NK-92 (cell line): ENCODE measurements around the gene ANO6.
"Not testable (repeated sequence)": the region's sequence is repeated elsewhere in the genome, so short reads cannot be mapped to it uniquely, and the experiment has no call there.

Experiments used
- DNase-seq: peaks from one replicate; lab custom pipeline; 2025; ENCODE audit not compliant: unreplicated experiment; lab: John Stamatoyannopoulos, UW

The ANO6 gene

GRCh38 chr12:45397499-45397898, 181.6 kb downstream of the ANO6 start:
- not testable (repeated sequence) for DNase-seq

DNA sequence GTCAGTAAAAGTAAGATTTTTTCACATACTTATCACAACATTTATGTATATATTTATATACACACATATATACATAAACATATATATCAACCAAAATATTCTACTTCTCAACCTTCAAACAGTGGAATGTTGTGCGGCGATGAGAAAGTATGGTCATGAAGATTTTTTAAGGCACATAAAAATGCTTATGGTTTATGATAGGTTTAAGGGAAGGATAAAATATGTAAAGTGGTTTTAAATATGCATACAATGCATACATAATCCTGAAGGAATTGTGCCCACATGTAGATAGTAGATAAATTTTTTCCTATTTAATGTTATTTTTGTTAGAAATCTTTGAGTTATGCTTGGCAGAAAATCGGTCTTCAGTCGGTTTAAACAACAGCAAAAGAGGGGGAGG, 182.7 kb downstream of the ANO6 start:
- DNase-seq, result no peak

- no peak for DNase-seq
Measured at GRCh38 chr12:45400991-45401390, 185.1 kb downstream of the ANO6 start.

- no peak for DNase-seq
Measured at GRCh38 chr12:45402288-45402687, 186.4 kb downstream of the ANO6 start.

GRCh38 chr12:45406988-45407850, 191.3 kb downstream of the ANO6 start:
- DNase-seq, result no peak

DNA sequence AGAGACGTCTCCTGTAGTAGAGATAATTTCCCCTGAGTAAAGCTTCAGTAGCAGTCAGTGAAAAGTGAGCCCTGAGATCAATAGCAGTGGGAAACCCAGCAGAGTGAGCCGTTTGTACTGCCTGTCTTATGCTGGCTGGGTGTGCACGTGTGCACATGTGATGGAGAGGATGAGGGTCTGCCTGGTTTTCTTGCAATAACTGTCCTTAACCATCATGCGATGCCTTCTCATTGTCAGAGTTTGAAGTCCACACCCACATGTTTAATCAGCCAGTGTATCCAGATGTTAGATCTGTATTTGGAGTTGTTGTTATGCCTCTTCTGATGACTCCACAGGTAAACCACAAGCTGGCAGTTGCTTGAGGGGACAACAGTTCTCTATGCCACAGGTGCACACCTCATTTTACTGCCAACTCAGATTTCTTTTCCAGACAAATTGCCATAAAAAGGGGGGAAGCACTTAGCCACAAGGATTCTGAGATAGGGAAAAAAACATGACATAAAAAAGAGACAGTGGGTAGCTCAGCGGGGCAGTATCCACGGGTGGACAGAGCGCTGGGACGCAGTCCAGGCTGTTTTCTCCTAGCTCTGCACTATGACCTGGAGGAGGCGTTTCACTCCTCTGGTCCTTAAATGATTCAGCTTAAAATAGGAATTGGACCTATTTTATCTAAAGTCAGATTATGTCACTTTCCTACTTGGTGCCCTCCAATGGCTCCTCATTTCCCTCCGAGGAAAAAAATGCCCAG, 192.3 kb downstream of the ANO6 start:
- no peak for DNase-seq

GRCh38 chr12:45408729-45409114, 192.8 kb downstream of the ANO6 start:
- no peak for DNase-seq

DNA sequence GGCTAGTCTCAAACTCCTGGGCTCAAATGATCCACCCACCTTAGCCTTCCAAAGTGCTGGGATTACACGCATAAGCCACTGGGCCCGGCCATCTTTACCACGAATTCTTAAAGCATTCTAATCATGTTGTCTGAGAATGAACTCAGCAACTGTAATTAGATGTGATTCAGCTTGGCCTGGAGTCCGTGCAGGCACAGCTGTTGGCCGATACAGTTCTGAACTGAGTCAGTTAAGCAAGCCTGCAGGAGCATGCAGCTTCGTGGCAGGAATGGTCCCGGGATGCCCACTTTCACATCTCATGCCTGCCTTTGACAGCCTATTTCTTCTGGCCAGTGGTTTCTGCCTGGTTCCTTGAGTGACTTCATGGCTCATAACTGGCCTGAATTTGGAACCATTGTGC, 194.1 kb downstream of the ANO6 start:
- no peak for DNase-seq

DNA sequence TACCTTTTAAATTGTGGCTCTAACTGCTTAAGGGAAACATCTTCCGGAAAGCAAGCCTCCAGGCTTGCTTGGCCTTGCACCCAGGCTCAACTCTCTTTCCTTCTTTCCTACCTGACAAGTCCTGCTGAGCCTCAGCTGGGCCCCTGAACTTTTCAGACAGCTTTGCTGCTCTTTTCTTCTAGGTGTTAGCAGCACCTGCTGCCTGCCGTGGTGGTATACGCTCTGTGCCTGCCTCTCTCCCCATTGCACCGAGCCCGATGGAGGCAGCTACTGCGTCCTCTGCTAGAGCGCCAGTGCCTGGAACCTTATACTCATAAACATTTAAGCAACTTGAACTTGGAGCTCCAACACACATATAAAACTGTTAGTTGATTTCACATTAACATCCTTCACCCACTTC, 195.7 kb downstream of the ANO6 start:
- DNase-seq, result no peak

DNA sequence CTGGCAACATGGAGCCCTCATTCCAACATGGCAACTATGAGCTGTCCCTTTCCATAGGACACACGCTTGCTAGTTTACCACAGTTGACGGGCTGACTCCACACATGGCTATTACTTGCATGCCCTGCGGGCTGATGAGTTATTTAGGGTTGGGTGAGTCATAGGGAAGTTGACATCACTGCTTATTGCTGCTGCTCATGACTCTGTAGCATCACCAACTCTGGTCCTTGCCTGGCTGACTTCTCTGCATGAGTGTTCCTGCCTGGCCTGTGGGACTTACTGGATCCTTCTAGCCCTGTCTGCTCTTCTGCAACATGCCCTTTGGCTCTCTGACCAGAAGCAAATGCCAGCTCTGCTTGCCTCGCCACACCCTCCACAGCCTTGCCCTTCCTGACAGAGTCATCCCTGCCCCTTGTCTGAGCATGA, 199.5 kb downstream of the ANO6 start:
- no peak for DNase-seq

DNA sequence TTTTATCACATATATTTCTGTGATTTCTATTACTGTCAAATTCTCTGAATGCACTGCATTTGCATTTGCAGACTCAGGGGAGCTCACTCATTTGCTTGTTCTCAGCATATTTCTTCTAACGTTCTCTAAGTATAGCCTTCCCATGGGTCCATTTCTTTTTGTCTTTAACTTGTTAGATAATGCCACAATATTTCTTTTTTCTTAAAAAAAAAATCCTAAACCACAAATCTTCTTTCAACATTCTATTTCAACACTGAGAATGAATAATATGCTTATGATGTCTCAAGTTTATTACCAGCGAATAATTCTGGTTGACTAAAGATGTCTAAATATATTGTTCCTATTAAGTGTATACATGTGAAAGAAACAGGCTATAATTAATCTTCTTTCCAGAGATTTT, 200.2 kb downstream of the ANO6 start:
- no peak for DNase-seq

- no peak for DNase-seq
Measured at GRCh38 chr12:45418520-45418919, 202.6 kb downstream of the ANO6 start.

GRCh38 chr12:45419317-45419814, 203.5 kb downstream of the ANO6 start:
- no peak for DNase-seq

- no peak for DNase-seq
Measured at GRCh38 chr12:45421736-45422135, 205.8 kb downstream of the ANO6 start.

- DNase-seq, result no peak
Measured at GRCh38 chr12:45423931-45424330, 208.0 kb downstream of the ANO6 start.

- no peak for DNase-seq
Measured at GRCh38 chr12:45425426-45425825, 209.5 kb downstream of the ANO6 start.

DNA sequence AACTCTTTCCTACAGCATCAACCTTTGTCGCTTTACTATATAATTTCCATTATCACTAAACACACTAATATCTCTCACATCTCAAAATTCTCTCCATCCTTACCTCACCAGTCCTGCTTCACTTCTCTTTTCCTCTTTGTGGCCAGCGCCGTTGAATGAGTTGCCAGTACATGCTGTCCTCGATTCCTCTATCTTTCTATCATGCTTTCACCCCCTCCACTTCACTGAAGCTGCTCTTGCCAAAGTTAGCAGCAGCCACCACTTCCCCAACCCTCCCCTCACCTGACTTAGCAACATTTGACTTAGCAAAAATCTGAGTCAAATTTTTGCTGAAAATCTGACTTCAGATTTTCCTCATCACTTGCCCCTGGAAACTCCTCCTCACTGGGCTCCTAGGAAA, 210.4 kb downstream of the ANO6 start:
- no peak for DNase-seq

DNA sequence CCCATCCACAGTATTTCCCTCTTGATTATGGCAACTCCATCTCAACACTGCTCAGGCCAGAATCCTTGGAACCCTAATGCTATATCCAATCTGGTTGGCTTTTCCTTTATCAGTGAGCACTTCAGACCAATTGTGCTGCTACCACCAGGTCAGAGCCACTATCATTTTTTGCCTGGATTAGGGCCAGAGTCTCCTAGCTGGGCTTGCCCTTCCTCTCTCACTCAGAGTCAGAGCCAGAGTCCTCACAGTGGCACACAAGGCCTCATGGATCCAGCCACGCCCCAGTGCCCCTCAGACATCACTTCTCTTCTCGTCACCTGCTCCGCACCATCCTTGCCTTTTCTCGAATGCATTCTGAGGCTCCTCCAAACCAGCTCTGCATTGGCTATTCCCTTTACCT, 211.1 kb downstream of the ANO6 start:
- no peak for DNase-seq

- DNase-seq, result no peak
Measured at GRCh38 chr12:45429831-45430230, 213.9 kb downstream of the ANO6 start.

DNA sequence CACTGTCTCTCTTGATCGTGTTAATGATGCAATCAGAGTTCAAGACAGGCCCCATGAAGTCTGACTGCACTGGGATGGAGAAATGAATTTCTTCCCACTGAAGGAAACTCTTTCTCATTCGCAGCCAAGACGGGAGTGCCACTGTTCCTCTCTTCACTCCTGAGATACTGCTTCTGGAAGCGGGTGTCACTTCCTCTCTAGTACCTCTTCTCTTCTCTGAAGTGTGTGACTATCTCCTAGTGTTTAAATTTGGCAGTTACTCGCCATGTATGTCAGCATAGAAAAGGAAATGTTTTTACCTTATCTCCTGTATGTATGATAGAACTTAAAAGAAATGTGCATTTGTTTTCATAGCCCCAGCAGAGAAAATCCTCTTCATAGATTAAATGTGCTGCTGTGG, 215.2 kb downstream of the ANO6 start:
- DNase-seq, result no peak

- DNase-seq, result no peak
Measured at GRCh38 chr12:45432710-45433109, 216.8 kb downstream of the ANO6 start.

DNA sequence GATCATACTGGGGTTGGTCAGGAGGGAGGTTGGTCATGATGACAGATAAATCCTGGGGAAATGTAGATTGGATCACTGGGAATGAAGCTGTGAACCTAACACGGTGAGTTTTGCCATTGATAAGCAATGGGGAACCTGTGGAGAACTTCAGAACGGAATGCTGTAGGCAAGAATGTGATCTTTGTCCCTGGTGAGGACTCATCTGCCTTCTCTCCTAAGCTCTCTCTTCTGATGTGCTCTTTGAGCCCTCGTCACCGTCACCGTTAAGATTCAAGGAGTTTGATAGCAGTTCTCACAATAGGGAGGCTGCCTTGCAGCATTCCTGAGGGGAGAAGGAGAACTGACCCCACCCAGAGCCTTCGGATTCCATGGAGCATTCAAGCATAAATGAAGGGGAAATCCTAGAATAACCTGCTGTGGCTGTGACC, 217.6 kb downstream of the ANO6 start:
- DNase-seq, result no peak
